H54 (cell line): ENCODE results near the gene UNC13B.

ENCODE experiments used
- DNase-seq: peaks from one replicate; pipeline ENCODE4 v3.0.0; 2011; ENCODE audit warnings: low spot score, mixed read lengths; ENCODE audit not compliant: insufficient read length
- FAIRE-seq: peaks from 3 replicates; lab custom pipeline; 2011; peaks lifted over from hg19 to GRCh38; lab: Jason Lieb, UNC
- POLR2A ChIP-seq: IDR thresholded peaks from 2 replicates; pipeline ENCODE4 v1.6.1; 2011; ENCODE audit warnings: low read depth, mild to moderate bottlenecking, low read length

The UNC13B gene

DNA sequence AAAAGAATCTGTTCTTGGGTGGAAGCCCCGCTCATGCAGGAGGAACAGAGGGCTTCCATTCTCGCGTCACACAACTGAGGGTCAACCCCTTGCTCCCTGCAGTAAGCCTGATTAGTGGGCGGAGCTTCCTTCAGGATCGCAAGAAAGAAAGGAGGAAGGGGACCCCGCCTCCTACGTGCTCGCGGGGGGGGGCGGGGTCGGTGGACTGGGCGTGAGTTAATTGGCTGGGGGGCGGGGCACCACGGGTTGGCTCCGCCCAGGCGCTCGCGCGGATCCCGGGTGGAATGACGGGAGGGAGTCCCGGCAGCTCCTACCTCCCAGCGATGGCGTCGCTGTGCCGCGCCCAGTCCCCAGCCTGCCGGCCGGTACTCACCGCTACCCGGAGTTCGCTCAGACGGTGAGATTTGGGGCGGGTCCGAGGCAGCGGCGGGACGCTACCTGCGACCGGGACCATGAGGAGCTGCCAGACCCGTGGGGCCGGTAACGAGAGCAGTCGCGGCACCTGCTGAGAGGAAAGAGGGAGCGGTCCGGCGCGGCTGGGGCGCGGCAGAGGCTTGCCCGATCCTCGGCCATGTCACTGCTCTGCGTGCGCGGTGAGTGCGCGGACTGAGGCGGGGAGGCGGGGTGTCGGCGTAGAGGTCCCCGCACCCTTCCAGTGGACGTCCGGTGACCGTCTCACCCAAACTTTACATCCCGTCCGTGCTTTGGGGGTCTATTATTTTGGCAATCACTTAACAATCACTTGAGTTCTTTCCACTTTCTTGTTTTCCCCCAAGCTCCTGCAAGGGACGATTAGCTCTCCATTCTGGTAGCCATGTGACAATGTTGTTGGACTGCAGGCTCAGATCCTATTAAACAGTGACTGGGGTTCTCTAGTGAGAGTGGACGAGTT is at the start of gene UNC13B:
Gene UNC13B, plus strand, starts transcription at position 297 of the 892 bp plus-strand sequence. Its CDS starts 275 bp downstream, at position 572.
- FAIRE-seq (peak; percentile 67), DNase-seq (peak; percentile 82)

GRCh38 chr9:35112257-35113020 is 49.4 kb upstream of the UNC13B start:
- TF ChIP-seq POLR2A: no peak
- FAIRE-seq: peak; percentile 38
- DNase-seq: peak; percentile 23

More for the DNA sequence above, at the start of gene UNC13B:
- peak; percentile 52; the same call in 1 of the 2 replicates for TF ChIP-seq POLR2A

GRCh38 chr9:35114113-35114839 is 47.5 kb upstream of the UNC13B start:
- TF ChIP-seq POLR2A: 0 out of 2 replicates have a peak, but pooled peaks have one; percentile 18
- DNase-seq: peak; percentile 51
- peak; percentile 86 for FAIRE-seq

- no peak for DNase-seq
- TF ChIP-seq POLR2A: no peak
- FAIRE-seq: no peak
These were observed 46.8 kb upstream of the UNC13B start for GRCh38 chr9:35114840-35115628.

DNA sequence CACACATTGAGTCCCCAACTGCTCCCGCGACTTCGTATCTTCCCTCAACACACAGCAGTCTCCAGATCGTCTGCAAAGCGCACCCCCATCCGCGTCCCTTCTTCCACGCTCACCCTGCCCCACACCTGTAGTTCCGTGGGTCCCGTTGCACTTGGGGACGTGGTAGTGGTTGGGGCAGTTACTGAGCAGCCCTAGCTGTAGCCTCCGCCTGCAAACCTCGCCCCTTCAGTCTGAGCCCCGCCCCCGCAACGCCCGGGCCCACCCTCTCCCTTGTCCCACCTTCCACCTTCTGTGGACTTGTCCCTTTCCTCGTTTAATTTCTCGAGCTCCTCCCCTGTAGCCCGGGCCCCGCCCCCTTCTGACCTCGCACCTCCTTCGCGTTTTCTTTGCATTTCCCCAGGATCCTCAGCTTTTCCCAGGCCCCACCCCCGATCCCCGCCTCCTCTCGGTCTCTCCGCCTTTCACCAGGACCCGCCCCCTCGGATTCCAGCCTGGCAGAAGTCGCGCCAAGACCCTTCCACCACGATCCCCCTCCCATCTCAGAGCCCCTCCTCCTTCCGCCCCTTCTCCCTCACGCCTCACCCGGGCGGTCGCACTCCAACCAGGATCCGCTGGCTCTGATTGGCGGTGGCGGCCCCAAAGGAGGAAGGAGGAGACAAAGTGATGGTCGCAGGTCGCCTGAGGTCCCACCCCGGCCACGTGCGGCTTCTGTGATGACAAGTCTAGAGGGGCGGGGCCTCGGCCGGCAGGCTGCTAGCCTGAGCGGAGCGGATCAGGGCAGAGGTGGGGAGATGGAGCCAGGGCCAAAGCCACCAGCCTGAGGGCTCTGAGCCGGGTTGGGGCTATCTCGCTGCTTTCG is 45.9 kb upstream of the UNC13B start, which contains the start of gene ATOSB:
Gene ATOSB, minus strand, starts transcription at position 183 of the 859 bp plus-strand sequence. CDS start 7,588 bp downstream, outside the sequence.
- FAIRE-seq (no peak), DNase-seq (peak; percentile 63)
- TF ChIP-seq POLR2A: peak; percentile 56

- DNase-seq (no peak), FAIRE-seq (no peak)
- no peak for TF ChIP-seq POLR2A
These were observed 45.3 kb upstream of the UNC13B start for GRCh38 chr9:35116539-35116897.

DNA sequence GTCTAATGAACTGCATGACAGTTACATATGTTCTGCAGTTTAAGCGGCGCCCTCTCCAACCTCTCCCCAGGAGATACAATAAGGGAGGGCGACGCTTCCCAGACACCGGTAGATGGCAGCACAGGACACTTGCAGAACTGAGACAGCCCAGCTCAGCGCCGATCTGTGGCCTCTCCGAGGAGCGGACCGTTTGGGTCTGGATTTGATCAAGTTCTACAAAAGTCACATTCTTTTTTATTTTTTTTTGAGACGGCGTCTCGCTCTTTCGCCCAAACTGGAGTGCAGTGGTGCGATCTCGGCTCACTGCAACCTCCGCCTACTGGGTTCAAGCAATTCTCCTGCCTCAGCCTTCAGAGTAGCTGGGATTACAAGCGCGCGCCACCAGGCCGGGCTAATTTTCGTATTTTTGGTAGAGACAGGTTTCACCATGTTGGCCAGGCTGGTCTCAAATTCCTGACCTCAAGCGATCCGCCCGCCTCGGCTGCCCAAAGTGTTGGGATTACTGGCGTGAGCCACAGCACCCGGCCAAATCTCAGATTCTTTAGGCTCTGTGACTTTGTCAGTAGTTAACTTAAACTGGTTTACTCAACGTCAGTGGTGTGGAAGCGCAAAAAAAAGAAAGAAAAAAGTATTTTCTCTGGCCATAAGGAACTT is 44.8 kb upstream of the UNC13B start:
- DNase-seq: peak; percentile 67
- TF ChIP-seq POLR2A: no peak
- FAIRE-seq: peak; percentile 68

DNA sequence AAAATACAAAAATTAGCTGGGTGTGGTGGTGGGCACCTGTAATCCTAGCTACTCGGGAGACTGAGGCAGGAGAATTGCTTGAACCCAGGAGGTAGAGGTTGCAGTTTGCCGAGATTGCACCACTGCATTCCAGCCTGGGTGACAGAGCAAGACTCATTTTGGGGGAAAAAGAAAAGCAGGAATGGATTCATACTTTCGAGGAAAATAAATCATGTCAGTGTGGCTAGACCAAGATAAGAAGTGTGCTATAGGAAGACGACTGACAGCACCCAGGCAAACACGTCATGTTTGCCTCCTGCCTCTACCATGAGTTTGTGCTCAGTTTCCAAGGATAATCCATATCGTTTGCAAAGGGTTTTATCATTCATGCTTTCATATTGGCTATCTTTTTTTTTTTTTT is 26.9 kb upstream of the UNC13B start:
- DNase-seq (no peak), FAIRE-seq (no peak)
- no peak for TF ChIP-seq POLR2A

DNA sequence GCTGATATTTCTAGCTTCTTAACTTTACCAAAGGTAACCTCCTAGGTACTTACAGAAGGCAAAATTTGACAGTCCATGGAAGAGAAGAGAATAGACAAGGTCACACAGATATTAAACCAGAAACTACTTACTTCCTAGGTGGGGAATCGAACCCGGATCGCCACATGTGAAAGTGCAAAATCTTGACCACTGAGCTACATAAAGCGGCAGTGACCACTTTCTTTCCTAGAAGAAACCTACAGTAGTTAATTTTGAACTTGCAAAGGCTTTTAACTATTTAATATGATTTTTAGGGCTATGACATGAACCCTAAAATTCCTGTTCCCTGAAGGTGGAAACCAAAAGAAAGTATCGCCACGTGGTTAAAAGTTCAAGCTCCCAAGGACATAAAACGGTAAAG is 25.8 kb upstream of the UNC13B start:
- TF ChIP-seq POLR2A: no peak
- DNase-seq (no peak), FAIRE-seq (no peak)

- no peak for TF ChIP-seq POLR2A
- FAIRE-seq (no peak), DNase-seq (no peak)
These were observed 24.9 kb upstream of the UNC13B start for GRCh38 chr9:35136866-35137265.

- no peak for TF ChIP-seq POLR2A
- no peak for DNase-seq
- no peak for FAIRE-seq
These were observed 21.7 kb upstream of the UNC13B start for GRCh38 chr9:35140093-35140492.
